ENCODE measurements around the gene F5.

GRCh38 chr1:169608226-169608625 lies 21.9 kb upstream of the F5 start:
- no peak for TF ChIP-seq POLR2A (IDR thresholded peaks at IDR 0.05; ENCODE audit: low read length)
- TF ChIP-seq GATA1 (IDR thresholded peaks at IDR 0.05; ENCODE audit: low read depth, low read length): no peak
